Measurements from ENCODE around the gene CNTNAP2.
"Not testable (repeated sequence)": the region's sequence is repeated elsewhere in the genome, so short reads cannot be mapped to it uniquely, and the experiment has no call there.

DNA sequence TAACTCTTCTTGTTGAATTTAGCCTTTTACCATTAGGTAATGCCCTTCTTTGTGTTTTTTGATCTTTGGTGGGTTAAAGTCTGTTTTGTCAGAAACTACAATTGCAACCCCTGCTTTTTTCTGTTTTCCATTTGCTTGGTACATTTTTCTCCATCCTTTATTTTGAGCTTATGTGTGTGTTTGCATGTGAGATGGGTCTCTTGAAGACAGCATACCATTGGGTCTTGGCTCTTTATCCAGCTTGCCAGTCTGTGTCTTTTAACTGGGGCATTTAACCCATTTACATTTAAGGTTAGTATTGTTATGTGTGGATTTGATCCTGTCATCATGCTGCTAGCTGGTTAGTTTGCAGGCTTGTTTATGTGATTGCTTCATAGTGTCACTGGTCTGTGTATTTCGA lies 997.9 kb downstream of the CNTNAP2 start:
- TF ChIP-seq, protein P1, sequence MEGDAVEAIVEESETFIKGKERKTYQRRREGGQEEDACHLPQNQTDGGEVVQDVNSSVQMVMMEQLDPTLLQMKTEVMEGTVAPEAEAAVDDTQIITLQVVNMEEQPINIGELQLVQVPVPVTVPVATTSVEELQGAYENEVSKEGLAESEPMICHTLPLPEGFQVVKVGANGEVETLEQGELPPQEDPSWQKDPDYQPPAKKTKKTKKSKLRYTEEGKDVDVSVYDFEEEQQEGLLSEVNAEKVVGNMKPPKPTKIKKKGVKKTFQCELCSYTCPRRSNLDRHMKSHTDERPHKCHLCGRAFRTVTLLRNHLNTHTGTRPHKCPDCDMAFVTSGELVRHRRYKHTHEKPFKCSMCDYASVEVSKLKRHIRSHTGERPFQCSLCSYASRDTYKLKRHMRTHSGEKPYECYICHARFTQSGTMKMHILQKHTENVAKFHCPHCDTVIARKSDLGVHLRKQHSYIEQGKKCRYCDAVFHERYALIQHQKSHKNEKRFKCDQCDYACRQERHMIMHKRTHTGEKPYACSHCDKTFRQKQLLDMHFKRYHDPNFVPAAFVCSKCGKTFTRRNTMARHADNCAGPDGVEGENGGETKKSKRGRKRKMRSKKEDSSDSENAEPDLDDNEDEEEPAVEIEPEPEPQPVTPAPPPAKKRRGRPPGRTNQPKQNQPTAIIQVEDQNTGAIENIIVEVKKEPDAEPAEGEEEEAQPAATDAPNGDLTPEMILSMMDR (IDR thresholded peaks at IDR 0.05), result not testable (repeated sequence)
- TF ChIP-seq POLR2A (IDR thresholded peaks at IDR 0.05), result not testable (repeated sequence)

All from heart left ventricle (tissue), 13 donors.